Keratinocyte (primary cell): Measurements from ENCODE around the gene TK2. TPM values are rescaled to one million over a fixed set of nuclear protein-coding genes. Genes with fewer than 3 reads are reported as not detected.

Source experiments
- DNase-seq: peaks from one replicate; pipeline ENCODE4 v3.0.0-alpha.2; 2011; ENCODE audit warnings: low read depth, missing footprints, low spot score
- FAIRE-seq: peaks from 2 replicates; lab custom pipeline; 2011; peaks lifted over from hg19 to GRCh38; lab: Jason Lieb, UNC
- H2AFZ ChIP-seq: 2 replicates; pipeline ENCODE4 v1.6.0; 2012; ENCODE audit warnings: low read length, control low read depth, inconsistent platforms; ENCODE audit not compliant: control insufficient read depth
- H3K27ac ChIP-seq: 2 replicates; pipeline ENCODE4 v1.5.1; 2011; ENCODE audit warnings: low read length; ENCODE audit not compliant: control insufficient read depth, insufficient read depth
- H3K27me3 ChIP-seq: 3 replicates; pipeline ENCODE4 v1.6.0; 2011; ENCODE audit warnings: low read length; ENCODE audit not compliant: control insufficient read depth, insufficient read depth; ENCODE audit errors: extremely low read depth
- H3K36me3 ChIP-seq, 2 experiments: 2 replicates in 1 of 2; 3 replicates in 1 of 2; pipeline ENCODE4 v1.5.1; 2011; ENCODE audit warnings: low read length in 2 of 2, mild to moderate bottlenecking in 1 of 2; ENCODE audit not compliant: control insufficient read depth in 2 of 2, insufficient read depth in 2 of 2; ENCODE audit errors: extremely low read depth in 1 of 2
- H3K4me1 ChIP-seq: 3 replicates; pipeline ENCODE4 v1.5.1; 2011; ENCODE audit warnings: low read length; ENCODE audit not compliant: control insufficient read depth, insufficient read depth; ENCODE audit errors: extremely low read depth
- H3K4me2 ChIP-seq: 3 replicates; pipeline ENCODE4 v1.6.0; 2011; ENCODE audit warnings: low read depth, low read length; ENCODE audit not compliant: control insufficient read depth, insufficient read depth; ENCODE audit errors: extremely low read depth
- H3K4me3 ChIP-seq, 3 experiments: fragments of 200-600 bp in 1 of 3; sonication (generic) in 1 of 3; 2 replicates in 2 of 3; 3 replicates in 1 of 3; pipeline ENCODE4 v1.5.1; 2011 to 2016; ENCODE audit warnings: low read length in 3 of 3, mild to moderate bottlenecking in 3 of 3, control low read depth in 2 of 3, inconsistent platforms in 1 of 3, low read depth in 1 of 3, mixed read lengths in 1 of 3, mixed run types in 1 of 3, moderate library complexity in 1 of 3; ENCODE audit not compliant: control insufficient read depth in 2 of 3, insufficient read depth in 2 of 3; ENCODE audit errors: extremely low read depth in 1 of 3
- H3K79me2 ChIP-seq: 2 replicates; pipeline ENCODE4 v1.6.0; 2012; ENCODE audit warnings: low read length; ENCODE audit not compliant: control insufficient read depth, insufficient read depth
- H3K9ac ChIP-seq: 3 replicates; pipeline ENCODE4 v1.6.0; 2011; ENCODE audit warnings: low read length; ENCODE audit not compliant: control insufficient read depth, insufficient read depth; ENCODE audit errors: extremely low read depth
- H3K9me1 ChIP-seq: 3 replicates; pipeline ENCODE4 v1.6.0; 2011; ENCODE audit warnings: low read length; ENCODE audit not compliant: control insufficient read depth, insufficient read depth; ENCODE audit errors: extremely low read depth
- H3K9me3 ChIP-seq: 2 replicates; pipeline ENCODE4 v1.5.1; 2012; ENCODE audit warnings: low read depth, low read length; ENCODE audit not compliant: control insufficient read depth
- H4K20me1 ChIP-seq: 3 replicates; pipeline ENCODE4 v1.6.0; 2011; ENCODE audit warnings: low read length; ENCODE audit not compliant: control insufficient read depth, insufficient read depth; ENCODE audit errors: extremely low read depth
- CTCF ChIP-seq, 3 experiments: IDR thresholded peaks in 1 of 3; conservative IDR thresholded peaks in 1 of 3; optimal IDR thresholded peaks in 1 of 3; 2 replicates in 2 of 3; 3 replicates in 1 of 3; pipeline versions ENCODE3 to v1.5.1; 2011; ENCODE audit warnings: low read length in 3 of 3, mild to moderate bottlenecking in 3 of 3, moderate library complexity in 2 of 3, control low read depth in 1 of 3, inconsistent platforms in 1 of 3; ENCODE audit not compliant: insufficient read depth in 2 of 3; ENCODE audit errors: extremely low read depth in 1 of 3
- EZH2 ChIP-seq: IDR thresholded peaks from one replicate; pipeline ENCODE4 v1.6.1; 2012; ENCODE audit warnings: inconsistent platforms, mild to moderate bottlenecking, low read length, moderate library complexity
- dilution Hi-C: fragments of 300-500 bp; cut with MboI; formaldehyde crosslinking; loops from one replicate; pipeline ENCODE4 v1.7.0; 2020; ENCODE audit warnings: low sequenced_read_pairs; ENCODE audit not compliant: extremely low pct_ligation_motif_present
- polyA plus RNA-seq, 5 experiments: library from polyadenylated mRNA; depleted of rRNA in 3 of 5; stranded (reverse) in 3 of 5; stranded (forward) in 1 of 5; unstranded in 1 of 5; fragments of >200 nt; gene quantifications; 1 replicate in 1 of 5; 2 replicates in 3 of 5; 3 replicates in 1 of 5; pipeline versions ENCODE4 v1.2.1 to v1.2.3, GENCODE V29; 2011 to 2012; ENCODE audit warnings: missing spikeins in 2 of 5, low read depth in 1 of 5, low replicate concordance in 1 of 5

TK2 gene
- polyA plus RNA-seq, 1 donor (not counting 4 experiments of a cell fraction or from before 2014, with no cell fraction given): 19.7 TPM

GRCh38 chr16:66592241-66592640 lies 42.3 kb upstream of the TK2 start:
- no peaks in the 10 kb centered on the region for H3K36me3 ChIP-seq
- H2AFZ ChIP-seq: no peak overlapping the region
- H3K9ac ChIP-seq: no peak overlapping the region
- H3K27ac ChIP-seq: no peak overlapping the region
- FAIRE-seq: no peak
- no peaks in the 10 kb centered on the region for H3K9me3 ChIP-seq
- TF ChIP-seq EZH2 (no peak), CTCF (optimal IDR thresholded peaks at IDR 0.05 in 1 of 3, IDR thresholded peaks at IDR 0.05 in 1 of 3, conservative IDR thresholded peaks at IDR 0.05 in 1 of 3; ENCODE audit: extremely low read depth in 1 of 3, insufficient read depth in 2 of 3, low read length in 3 of 3) (no peak)
- no peaks in the 10 kb centered on the region for H3K9me1 ChIP-seq
- H3K79me2 ChIP-seq: no peaks in the 10 kb centered on the region
- no peaks in the 10 kb centered on the region for H4K20me1 ChIP-seq
- H3K27me3 ChIP-seq: no peaks in the 10 kb centered on the region
- dilution Hi-C loops: no loop called here
- H3K4me2 ChIP-seq: no peak overlapping the region
- DNase-seq: no peak
- no peak overlapping the region for H3K4me3 ChIP-seq
- no peaks in the 10 kb centered on the region for H3K4me1 ChIP-seq

- H3K36me3 ChIP-seq: no peaks in the 10 kb centered on the region
- dilution Hi-C loops: no loop called here
- H3K79me2 ChIP-seq: no peaks in the 10 kb centered on the region
- no peak overlapping the region for H3K9ac ChIP-seq
- FAIRE-seq: no peak
- TF ChIP-seq CTCF (optimal IDR thresholded peaks at IDR 0.05 in 1 of 3, IDR thresholded peaks at IDR 0.05 in 1 of 3, conservative IDR thresholded peaks at IDR 0.05 in 1 of 3; ENCODE audit: extremely low read depth in 1 of 3, insufficient read depth in 2 of 3, low read length in 3 of 3) (no peak), EZH2 (no peak)
- no peak for DNase-seq
- H4K20me1 ChIP-seq: no peaks in the 10 kb centered on the region
- H3K9me3 ChIP-seq: no peaks in the 10 kb centered on the region
- no peaks in the 10 kb centered on the region for H3K27me3 ChIP-seq
- H3K27ac ChIP-seq: no peak overlapping the region
- no peaks in the 10 kb centered on the region for H3K9me1 ChIP-seq
- H2AFZ ChIP-seq: no peak overlapping the region
- no peak overlapping the region for H3K4me3 ChIP-seq
- H3K4me1 ChIP-seq: no peaks in the 10 kb centered on the region
- H3K4me2 ChIP-seq: no peak overlapping the region
Observed at GRCh38 chr16:66591018-66591417, 41.1 kb upstream of the TK2 start.
